ENCODE measurements around the gene GRWD1. TPM values are rescaled to one million over a fixed set of nuclear protein-coding genes. Genes with fewer than 3 reads are reported as not detected.
A peak's percentile ranks its signal among the peaks of the same experiment; 100 is the strongest.
"Not testable (repeated sequence)": the region's sequence is repeated elsewhere in the genome, so short reads cannot be mapped to it uniquely, and the experiment has no call there.

Gene GRWD1
- total and polyA plus RNA-seq, 2 of the 13 experiments (the other 11 are each of a cell fraction or from before 2014, with no cell fraction given), result 10.8 to 46.6 TPM

DNA sequence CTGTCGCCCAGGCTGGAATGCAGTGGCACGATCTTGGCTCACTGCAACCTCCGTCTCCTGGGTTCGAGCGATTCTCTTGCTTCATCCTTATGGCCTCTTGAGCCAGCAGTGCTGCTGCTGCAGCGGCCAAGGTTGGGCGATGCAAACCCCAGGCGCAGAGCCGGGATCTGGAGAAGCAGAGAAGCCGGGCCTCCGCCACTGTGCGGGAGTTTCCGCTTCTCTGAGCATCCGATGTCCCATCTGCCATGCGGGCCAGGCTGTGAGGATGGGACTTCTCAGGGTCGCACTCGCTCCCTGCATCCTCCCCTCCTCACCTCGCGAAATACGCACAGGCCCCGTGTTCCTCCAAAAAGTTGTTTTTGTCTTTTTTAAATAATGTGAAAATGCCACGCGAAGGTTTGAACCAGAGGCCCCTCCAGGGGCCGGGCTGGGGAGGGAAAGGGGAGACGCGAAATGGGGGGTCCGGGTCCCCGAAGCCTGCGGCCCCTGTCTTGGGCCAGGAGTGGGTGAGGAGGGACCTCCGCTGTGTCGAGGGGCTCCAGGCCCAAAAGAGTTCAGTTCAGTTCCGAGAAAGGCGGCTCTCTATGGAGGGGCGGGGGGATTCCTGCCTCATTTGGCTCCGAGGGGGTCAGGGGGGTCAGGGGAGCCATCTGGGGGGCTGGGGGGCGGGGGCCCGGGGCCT lies 39.3 kb downstream of the GRWD1 start:
- intact Hi-C loops (cut with micrococcal nuclease; ENCODE audit: unreplicated experiment) (no loop called here), in situ Hi-C loops (cut with HindIII; ENCODE audit: extremely low pct_ligation_motif_present, low pct_unique_long_range_greater_than_20kb) (no loop called here)

DNA sequence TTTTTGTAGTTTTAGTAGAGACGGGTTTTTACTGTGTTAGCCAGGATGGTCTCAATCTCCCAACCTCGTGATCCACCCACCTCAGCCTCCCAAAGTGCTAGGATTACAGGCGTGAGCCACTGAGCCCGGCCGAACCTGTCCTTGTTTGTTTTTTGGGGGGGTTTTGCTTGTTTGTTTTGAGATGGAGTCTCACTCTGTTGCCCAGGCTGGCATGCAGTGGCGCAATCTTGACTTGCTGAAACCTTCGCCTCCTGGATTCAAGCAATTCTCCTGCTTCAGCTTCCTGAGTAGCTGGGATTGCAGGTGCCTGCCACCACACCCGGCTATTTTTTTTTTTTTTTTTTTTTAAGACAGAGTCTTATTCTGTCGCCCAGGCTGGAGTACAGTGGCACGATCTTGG lies 40.9 kb downstream of the GRWD1 start:
- H3K4me2 ChIP-seq (ENCODE audit: low read depth, low read length); H3K79me2 ChIP-seq (ENCODE audit: insufficient read depth, low read length); DNase-seq (ENCODE audit: low spot score); in situ Hi-C loops (cut with HindIII; ENCODE audit: extremely low pct_ligation_motif_present, low pct_unique_long_range_greater_than_20kb); H3K27ac ChIP-seq (ENCODE audit: extremely low read length, insufficient read depth, low read length); H3K27me3 ChIP-seq (ENCODE audit: control insufficient read depth in 1 of 2, insufficient read depth in 2 of 2, low read length in 2 of 2); ATAC-seq; H4K20me1 ChIP-seq (ENCODE audit: insufficient read depth, low read length); BruUV-seq (replicated peaks); H3K9me3 ChIP-seq (ENCODE audit: low read length); intact Hi-C loops (cut with micrococcal nuclease; ENCODE audit: unreplicated experiment); H2AFZ ChIP-seq (ENCODE audit: low read length); H3K9ac ChIP-seq (ENCODE audit: insufficient read depth, low read depth, low read length); CTCF ChIA-PET (ENCODE audit: low intra/inter-chr PET ratio, low total read pairs); FAIRE-seq; H3K36me3 ChIP-seq (replicated peaks in 1 of 2; ENCODE audit: control insufficient read depth in 1 of 2, insufficient read depth in 2 of 2, low read length in 2 of 2); H3K4me3 ChIP-seq (replicated peaks in 1 of 3; ENCODE audit: insufficient read depth in 1 of 3, low read depth in 2 of 3, low read length in 3 of 3): not testable (repeated sequence)
- POLR2A ChIA-PET, result interaction anchor here (1.5 to 2.1 kb wide), 4 partner anchors 17 to 133 kb away, joined by 7 to 11 read pairs (median 10); partner anchors contain the start of genes RPL18 and SPHK2
- TF ChIP-seq GATAD2A (CRISPR knock-in tag; IDR thresholded peaks at IDR 0.05) (0 out of 2 replicates have a peak, but pooled peaks have one; percentile 15), HDAC1 (CRISPR knock-in tag; IDR thresholded peaks at IDR 0.05) (0 out of 2 replicates have a peak, but pooled peaks have one; percentile 22), ZNF121 (CRISPR knock-in tag; IDR thresholded peaks at IDR 0.05) (peak; percentile 97), CEBPG (CRISPR knock-in tag; IDR thresholded peaks at IDR 0.05) (peak; percentile 50), KDM2A (CRISPR knock-in tag; IDR thresholded peaks at IDR 0.05; ENCODE audit: borderline replicate concordance, low read depth) (0 out of 2 replicates have a peak, but pooled peaks have one; percentile 5), FOXA1 (IDR thresholded peaks at IDR 0.05) (0 out of 2 replicates have a peak, but pooled peaks have one; percentile 7), FOXA1 (CRISPR knock-in tag; IDR thresholded peaks at IDR 0.05) (peak; percentile 67; the same call in 1 of the 2 replicates), FOXA3 (CRISPR knock-in tag; IDR thresholded peaks at IDR 0.05) (peak; percentile 72), CEBPB (IDR thresholded peaks at IDR 0.05; ENCODE audit: borderline replicate concordance, low read depth, low read length) (peak; percentile 32; the same call in 1 of the 2 replicates)
- TF ChIP-seq, protein P1, sequence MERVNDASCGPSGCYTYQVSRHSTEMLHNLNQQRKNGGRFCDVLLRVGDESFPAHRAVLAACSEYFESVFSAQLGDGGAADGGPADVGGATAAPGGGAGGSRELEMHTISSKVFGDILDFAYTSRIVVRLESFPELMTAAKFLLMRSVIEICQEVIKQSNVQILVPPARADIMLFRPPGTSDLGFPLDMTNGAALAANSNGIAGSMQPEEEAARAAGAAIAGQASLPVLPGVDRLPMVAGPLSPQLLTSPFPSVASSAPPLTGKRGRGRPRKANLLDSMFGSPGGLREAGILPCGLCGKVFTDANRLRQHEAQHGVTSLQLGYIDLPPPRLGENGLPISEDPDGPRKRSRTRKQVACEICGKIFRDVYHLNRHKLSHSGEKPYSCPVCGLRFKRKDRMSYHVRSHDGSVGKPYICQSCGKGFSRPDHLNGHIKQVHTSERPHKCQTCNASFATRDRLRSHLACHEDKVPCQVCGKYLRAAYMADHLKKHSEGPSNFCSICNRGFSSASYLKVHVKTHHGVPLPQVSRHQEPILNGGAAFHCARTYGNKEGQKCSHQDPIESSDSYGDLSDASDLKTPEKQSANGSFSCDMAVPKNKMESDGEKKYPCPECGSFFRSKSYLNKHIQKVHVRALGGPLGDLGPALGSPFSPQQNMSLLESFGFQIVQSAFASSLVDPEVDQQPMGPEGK (CRISPR knock-in tag; IDR thresholded peaks at IDR 0.05), result peak; percentile 31; the same call in 1 of the 2 replicates
- TF ChIP-seq, protein P2, sequence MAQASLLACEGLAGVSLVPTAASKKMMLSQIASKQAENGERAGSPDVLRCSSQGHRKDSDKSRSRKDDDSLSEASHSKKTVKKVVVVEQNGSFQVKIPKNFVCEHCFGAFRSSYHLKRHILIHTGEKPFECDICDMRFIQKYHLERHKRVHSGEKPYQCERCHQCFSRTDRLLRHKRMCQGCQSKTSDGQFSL (CRISPR knock-in tag; IDR thresholded peaks at IDR 0.05), result peak; percentile 80; the same call in 1 of the 2 replicates
- H3K4me1 ChIP-seq (ENCODE audit: insufficient read depth, low read length), result peaks cover 32% of the 10 kb centered on the region
- 32% methylated on average over 10 of the region's 10 CpGs for WGBS (ENCODE audit: low lambda C conversion rate)

More for the DNA sequence above, 39.3 kb downstream of the GRWD1 start:
- ATAC-seq (no peak), DNase-seq (ENCODE audit: low spot score) (no peak), FAIRE-seq (no peak)
- TF ChIP-seq AGO2 (optimal IDR thresholded peaks at IDR 0.05; ENCODE audit: low read depth, low read length) (peak; percentile 70), ZFP36L1 (CRISPR knock-in tag; IDR thresholded peaks at IDR 0.05) (no peak)
- Histone ChIP-seq H3K4me2 (ENCODE audit: low read depth, low read length) (no peak overlapping the region), H3K36me3 (replicated peaks in 1 of 2; ENCODE audit: control insufficient read depth in 1 of 2, insufficient read depth in 2 of 2, low read length in 2 of 2) (no peaks in the 10 kb centered on the region), H3K9ac (ENCODE audit: insufficient read depth, low read depth, low read length) (no peak overlapping the region), H3K27me3 (ENCODE audit: control insufficient read depth in 1 of 2, insufficient read depth in 2 of 2, low read length in 2 of 2) (no peaks in the 10 kb centered on the region), H3K4me1 (ENCODE audit: insufficient read depth, low read length) (peaks cover 32% of the 10 kb centered on the region), H4K20me1 (ENCODE audit: insufficient read depth, low read length) (no peaks in the 10 kb centered on the region), H3K27ac (ENCODE audit: extremely low read length, insufficient read depth, low read length) (no peak overlapping the region), H3K79me2 (ENCODE audit: insufficient read depth, low read length) (no peaks in the 10 kb centered on the region), H3K9me3 (ENCODE audit: low read length) (no peaks in the 10 kb centered on the region), H3K4me3 (replicated peaks in 1 of 3; ENCODE audit: insufficient read depth in 1 of 3, low read depth in 2 of 3, low read length in 3 of 3) (no peak overlapping the region), H2AFZ (ENCODE audit: low read length) (no peak overlapping the region)
- POLR2A ChIA-PET, result no interaction called here
- no TSS peak for BruUV-seq (replicated peaks)
- CTCF ChIA-PET (ENCODE audit: low intra/inter-chr PET ratio, low total read pairs), result no interaction called here
- 90% methylated on average over 37 of the region's 37 CpGs for WGBS (ENCODE audit: low lambda C conversion rate)

All from HepG2 (cell line).